ENCODE measurements around the gene ITGA11. TPM values are rescaled to one million over a fixed set of nuclear protein-coding genes. Genes with fewer than 3 reads are reported as not detected.

Gene ITGA11
- total and polyA plus RNA-seq, 2 donors: 0.21 to 0.47 TPM

Other genes with a start within 250 kb of the ITGA11 start
- 8.8 TPM for gene CALML4, start 226.8 kb downstream of the ITGA11 start, total RNA-seq
- 18.3 TPM for gene CALML4, start 226.8 kb downstream of the ITGA11 start, polyA plus RNA-seq
- gene CLN6, start 202.4 kb downstream of the ITGA11 start, total RNA-seq: 6.5 TPM
- gene CLN6, start 202.4 kb downstream of the ITGA11 start, polyA plus RNA-seq: 14.2 TPM
- gene FEM1B, start 154.4 kb downstream of the ITGA11 start, total RNA-seq: 29.6 TPM
- 19.5 TPM for gene FEM1B, start 154.4 kb downstream of the ITGA11 start, polyA plus RNA-seq
- gene CORO2B, start 146.8 kb upstream of the ITGA11 start, total RNA-seq: 0.57 TPM
- 1.3 TPM for gene CORO2B, start 146.8 kb upstream of the ITGA11 start, polyA plus RNA-seq

All from thymus (tissue), 2 donors.